Measurements from ENCODE around the gene ENAH.
"Not testable (repeated sequence)": the region's sequence is repeated elsewhere in the genome, so short reads cannot be mapped to it uniquely, and the experiment has no call there.

Gene ENAH

DNA sequence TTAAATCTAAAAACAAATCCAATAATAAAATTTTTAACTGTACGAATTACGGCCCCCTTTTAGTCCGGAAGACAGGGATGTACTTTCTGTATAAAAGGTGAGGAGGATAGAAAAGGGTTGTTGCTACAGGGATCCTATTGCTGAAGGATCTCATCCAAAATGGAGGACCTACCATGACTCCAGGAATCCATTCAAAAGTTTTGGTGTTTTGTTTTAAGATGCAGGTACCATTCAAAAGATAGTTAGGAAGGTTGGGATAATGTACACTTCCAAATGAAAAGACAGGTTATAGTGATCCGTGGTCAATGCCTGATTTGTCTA, 1.3 kb upstream of the ENAH start:
- Histone ChIP-seq H3K36me3 (ENCODE audit: control insufficient read depth, insufficient read depth, low read length) (no peaks in the 10 kb centered on the region), H3K9ac (ENCODE audit: low read length) (no peak overlapping the region), H3K4me3 (ENCODE audit: low read length) (peak overlapping the region; percentile 85), H3K4me1 (ENCODE audit: control insufficient read depth, insufficient read depth, low read length) (peaks cover 17% of the 10 kb centered on the region), H3K27me3 (ENCODE audit: control insufficient read depth, insufficient read depth, low read length) (no peaks in the 10 kb centered on the region), H3K27ac (ENCODE audit: low read depth, low read length) (peak overlapping the region; percentile 99)

DNA sequence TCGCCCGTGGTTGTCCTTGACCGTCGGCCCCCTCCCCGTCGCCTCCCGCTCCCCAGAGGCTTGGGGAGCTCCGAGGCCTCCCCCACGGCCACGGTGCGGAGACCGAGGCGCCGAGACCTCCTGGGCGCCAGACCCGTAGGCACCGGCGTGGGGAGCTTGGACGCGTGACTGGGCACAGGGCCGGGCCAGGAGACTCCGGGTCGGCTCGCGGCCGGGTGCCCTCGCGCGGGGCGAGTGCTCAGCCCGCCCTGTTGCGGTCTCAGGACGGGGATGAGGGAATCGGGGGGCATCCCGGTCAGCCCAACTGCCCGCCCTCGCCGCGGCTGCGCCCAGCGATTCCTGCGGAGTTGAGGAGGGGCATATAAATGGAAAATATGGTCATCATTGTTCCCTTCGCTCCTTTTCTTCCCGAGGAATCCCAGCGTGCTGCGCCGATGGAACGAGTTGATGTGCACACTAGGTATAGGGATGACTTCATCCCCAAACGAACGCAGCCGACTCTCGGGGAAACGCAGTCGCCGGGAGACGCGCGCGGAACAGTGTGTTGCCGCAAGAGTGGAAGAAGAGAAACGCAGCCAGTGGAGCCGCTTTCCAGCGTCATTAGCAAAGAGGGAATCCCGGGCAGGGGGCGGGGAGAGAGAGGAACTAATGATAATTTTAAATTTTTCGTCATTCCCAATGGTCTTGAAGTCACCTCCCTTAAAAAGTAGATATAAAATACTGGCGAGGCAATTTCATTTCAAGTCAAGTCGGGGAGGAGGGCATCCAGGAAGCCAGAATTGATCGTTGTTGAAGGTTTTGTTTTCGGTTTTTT, 747 bp upstream of the ENAH start:
- Histone ChIP-seq H3K4me1 (ENCODE audit: control insufficient read depth, insufficient read depth, low read length) (peaks cover 20% of the 10 kb centered on the region), H3K9ac (ENCODE audit: low read length) (peak overlapping the region; percentile 77), H3K27me3 (ENCODE audit: control insufficient read depth, insufficient read depth, low read length) (no peaks in the 10 kb centered on the region), H3K27ac (ENCODE audit: low read depth, low read length) (peak overlapping the region; percentile 99), H3K4me3 (ENCODE audit: low read length) (peak overlapping the region; percentile 85), H3K36me3 (ENCODE audit: control insufficient read depth, insufficient read depth, low read length) (no peaks in the 10 kb centered on the region)

DNA sequence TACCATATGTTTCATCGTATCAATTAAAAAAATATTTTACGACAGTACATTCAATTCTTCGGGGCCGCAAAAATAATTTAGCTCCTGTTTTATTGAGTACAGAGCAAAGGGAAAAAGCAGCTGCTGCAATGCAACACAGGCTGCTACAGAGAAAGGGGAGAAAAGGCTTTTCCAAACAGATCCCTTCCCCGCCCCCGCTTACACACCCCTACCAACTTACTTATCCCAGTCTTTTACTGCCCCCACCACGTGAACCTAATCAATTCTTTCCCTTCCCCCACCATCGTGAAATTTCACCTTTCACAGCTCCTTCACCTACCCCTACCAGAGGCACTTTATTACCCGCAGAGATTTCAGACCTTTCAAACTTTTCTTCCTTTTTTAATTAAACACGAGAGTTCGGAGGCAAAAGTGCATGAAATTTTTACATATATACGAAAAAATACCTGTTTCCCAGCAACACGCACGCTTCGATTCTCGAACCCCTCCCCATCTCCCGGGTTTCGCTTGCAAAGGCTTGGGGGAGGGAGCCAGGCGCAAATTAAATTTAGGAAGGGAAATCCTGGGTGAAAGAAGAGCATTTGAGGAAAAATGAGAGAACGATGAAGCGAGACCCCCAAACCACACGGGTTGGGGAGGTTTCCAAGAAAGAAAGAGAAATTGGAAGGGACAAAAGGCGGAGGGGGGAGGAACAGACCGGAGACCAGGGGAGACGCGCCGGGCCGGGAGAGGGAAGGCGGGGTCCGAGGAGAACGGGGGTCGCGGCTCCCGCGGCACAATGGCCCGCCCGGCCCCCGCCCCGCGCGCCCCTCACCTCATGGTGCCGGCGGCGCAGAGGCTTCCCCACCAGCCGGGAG, 823 bp downstream of the ENAH start:
- Histone ChIP-seq H3K4me1 (ENCODE audit: control insufficient read depth, insufficient read depth, low read length) (peaks cover 20% of the 10 kb centered on the region), H3K4me3 (ENCODE audit: low read length) (peak overlapping the region; percentile 94), H3K27me3 (ENCODE audit: control insufficient read depth, insufficient read depth, low read length) (no peaks in the 10 kb centered on the region), H3K27ac (ENCODE audit: low read depth, low read length) (peak overlapping the region; percentile 99), H3K36me3 (ENCODE audit: control insufficient read depth, insufficient read depth, low read length) (no peaks in the 10 kb centered on the region), H3K9ac (ENCODE audit: low read length) (peak overlapping the region; percentile 83)

DNA sequence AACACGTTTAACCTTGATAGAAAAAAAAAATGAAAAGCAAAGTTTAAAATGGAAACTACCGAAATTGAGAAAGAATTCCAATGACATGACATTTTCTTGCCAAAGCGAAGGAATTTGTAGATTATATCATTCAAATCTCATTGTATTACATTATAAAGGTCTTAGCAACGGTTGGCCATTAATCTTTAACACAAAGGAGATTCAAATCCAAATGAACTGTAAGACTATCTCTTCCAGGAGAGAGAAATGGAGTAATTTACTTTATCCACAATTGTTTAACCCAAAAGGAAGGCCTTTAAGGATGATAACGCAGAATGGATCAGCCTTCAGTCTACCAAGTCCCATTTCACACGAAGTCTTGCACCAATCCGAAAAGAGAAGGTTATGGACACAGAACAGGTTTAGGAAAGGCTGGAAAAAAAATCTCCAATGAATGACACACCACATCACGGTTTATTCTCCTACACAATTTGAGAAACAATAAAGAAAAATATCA, 1.5 kb downstream of the ENAH start:
- H3K36me3 ChIP-seq (ENCODE audit: control insufficient read depth, insufficient read depth, low read length) = no peaks in the 10 kb centered on the region
- no peaks in the 10 kb centered on the region for H3K27me3 ChIP-seq (ENCODE audit: control insufficient read depth, insufficient read depth, low read length)
- no peak overlapping the region for H3K9ac ChIP-seq (ENCODE audit: low read length)
- H3K4me1 ChIP-seq (ENCODE audit: control insufficient read depth, insufficient read depth, low read length) = peaks cover 20% of the 10 kb centered on the region
- H3K27ac ChIP-seq (ENCODE audit: low read depth, low read length) = peak overlapping the region; percentile 45
- peak overlapping the region; percentile 94 for H3K4me3 ChIP-seq (ENCODE audit: low read length)

DNA sequence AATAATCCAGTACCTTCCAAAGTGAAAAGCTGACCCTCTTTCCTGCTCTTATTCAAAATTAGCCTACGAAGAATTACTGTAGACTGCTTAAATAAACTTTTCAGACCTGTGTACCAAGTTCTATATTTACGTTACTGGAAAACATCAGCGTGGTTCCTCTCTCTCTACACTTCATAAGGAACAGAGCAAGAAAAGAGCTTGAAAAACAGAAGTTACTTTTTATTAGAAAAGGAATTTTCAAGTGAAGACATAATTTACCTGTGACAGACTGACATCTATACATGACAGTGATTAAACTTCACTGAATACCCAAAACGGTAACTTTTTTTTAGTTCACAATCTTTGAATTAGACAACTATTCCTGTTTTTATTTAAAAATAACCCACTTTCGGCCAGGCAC, 2.7 kb downstream of the ENAH start:
- no peaks in the 10 kb centered on the region for H3K36me3 ChIP-seq (ENCODE audit: control insufficient read depth, insufficient read depth, low read length)
- peaks cover 9% of the 10 kb centered on the region for H3K4me1 ChIP-seq (ENCODE audit: control insufficient read depth, insufficient read depth, low read length)
- H3K27ac ChIP-seq (ENCODE audit: low read depth, low read length) = peak overlapping the region; percentile 66
- no peaks in the 10 kb centered on the region for H3K27me3 ChIP-seq (ENCODE audit: control insufficient read depth, insufficient read depth, low read length)
- H3K9ac ChIP-seq (ENCODE audit: low read length) = no peak overlapping the region
- peak overlapping the region; percentile 54 for H3K4me3 ChIP-seq (ENCODE audit: low read length)

DNA sequence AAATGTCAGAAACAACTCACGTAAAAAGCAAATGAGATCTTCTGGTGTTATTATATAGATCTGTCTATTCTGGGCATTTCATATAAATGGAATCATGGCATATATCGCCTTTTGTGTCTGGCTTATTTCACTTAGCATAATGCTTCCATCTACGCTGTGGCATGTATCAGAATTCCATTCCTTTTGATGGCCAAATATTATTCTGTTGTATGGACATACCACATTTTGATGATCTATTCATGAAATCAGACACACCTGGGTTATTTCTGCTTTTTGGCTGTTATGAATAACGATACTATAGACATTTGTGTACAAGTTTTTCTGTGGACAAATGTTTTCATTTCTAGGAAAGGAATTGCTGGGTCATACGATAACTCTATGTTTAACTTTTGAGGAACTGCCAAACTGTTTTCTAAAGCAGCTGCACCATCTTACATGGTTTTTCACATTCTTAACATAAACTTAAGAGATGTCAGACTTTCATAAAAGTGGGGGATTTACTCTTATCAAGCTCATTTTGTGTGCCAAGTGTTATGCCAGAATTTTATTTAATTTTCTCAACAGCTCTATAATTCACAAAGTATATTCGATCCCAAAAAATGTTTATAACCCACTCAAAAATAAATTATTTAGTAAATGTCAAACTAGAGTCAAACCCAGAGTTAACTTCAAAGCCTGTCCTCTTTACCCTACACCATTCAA, 7.6 kb downstream of the ENAH start:
- peak overlapping the region; percentile 3 for H3K27ac ChIP-seq (ENCODE audit: low read depth, low read length)
- peaks cover 8% of the 10 kb centered on the region for H3K4me1 ChIP-seq (ENCODE audit: control insufficient read depth, insufficient read depth, low read length)
- H3K4me3 ChIP-seq (ENCODE audit: low read length) = no peak overlapping the region
- no peaks in the 10 kb centered on the region for H3K36me3 ChIP-seq (ENCODE audit: control insufficient read depth, insufficient read depth, low read length)
- no peak overlapping the region for H3K9ac ChIP-seq (ENCODE audit: low read length)
- H3K27me3 ChIP-seq (ENCODE audit: control insufficient read depth, insufficient read depth, low read length) = no peaks in the 10 kb centered on the region

DNA sequence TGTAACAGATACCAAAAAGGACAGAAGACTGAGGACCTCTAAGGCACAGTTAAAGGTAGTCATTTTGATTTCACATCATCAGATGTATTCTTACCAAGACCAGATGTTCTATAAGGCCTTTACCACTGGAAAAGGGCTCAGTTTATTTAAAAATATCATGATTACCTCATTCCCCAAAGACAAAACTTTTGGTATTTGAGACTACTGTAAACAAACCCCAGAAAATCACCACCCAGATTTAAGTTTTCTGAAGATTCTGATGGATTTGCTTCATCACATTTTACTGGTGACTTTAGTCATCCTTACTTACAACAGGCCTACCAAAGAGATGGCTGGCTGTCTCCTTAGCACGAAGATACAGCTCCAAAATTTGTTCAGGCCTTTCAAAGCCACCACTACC, 8.3 kb downstream of the ENAH start:
- no peaks in the 10 kb centered on the region for H3K36me3 ChIP-seq (ENCODE audit: control insufficient read depth, insufficient read depth, low read length)
- H3K9ac ChIP-seq (ENCODE audit: low read length) = no peak overlapping the region
- peaks cover 8% of the 10 kb centered on the region for H3K4me1 ChIP-seq (ENCODE audit: control insufficient read depth, insufficient read depth, low read length)
- H3K27me3 ChIP-seq (ENCODE audit: control insufficient read depth, insufficient read depth, low read length) = no peaks in the 10 kb centered on the region
- H3K27ac ChIP-seq (ENCODE audit: low read depth, low read length) = peak overlapping the region; percentile 3
- no peak overlapping the region for H3K4me3 ChIP-seq (ENCODE audit: low read length)

DNA sequence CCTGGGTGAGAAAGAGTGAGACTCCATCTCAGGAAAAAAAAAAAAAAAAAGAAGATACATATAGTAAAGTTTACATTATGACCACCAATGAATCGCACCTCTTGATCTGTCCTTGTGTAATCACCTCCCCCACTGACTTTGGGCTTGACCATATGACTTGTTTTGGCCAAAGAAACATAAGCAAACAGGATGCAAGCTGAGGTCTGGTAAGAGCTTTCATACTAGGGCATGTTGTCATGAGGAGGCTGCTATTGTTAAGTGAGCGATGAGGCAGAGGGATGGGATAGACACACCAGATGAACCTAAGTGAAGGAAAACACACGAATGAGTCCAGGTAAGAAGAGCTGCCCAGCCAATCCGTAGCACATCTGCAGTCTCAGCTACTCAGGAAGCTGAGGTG, 10.7 kb downstream of the ENAH start:
- Histone ChIP-seq H3K27ac (ENCODE audit: low read depth, low read length) (no peak overlapping the region), H3K36me3 (ENCODE audit: control insufficient read depth, insufficient read depth, low read length) (no peaks in the 10 kb centered on the region)

DNA sequence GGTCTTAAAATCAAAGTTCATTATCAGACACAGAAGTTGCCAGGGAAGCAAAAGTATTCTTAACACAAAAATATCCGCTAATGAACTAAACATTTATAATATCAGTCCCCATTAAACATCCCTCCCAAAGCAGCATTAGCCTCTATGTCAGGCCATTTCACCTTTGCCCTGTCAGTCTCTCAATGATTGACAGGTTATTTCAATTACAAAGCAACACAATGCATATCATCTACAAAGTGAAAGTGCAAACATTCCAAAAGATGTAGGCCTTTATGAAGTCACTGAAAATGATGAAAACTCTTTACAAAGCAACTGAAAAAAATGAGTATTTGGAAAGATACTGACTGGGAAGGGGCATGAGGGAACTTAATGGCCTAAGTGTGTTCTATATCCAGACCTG, 14.1 kb downstream of the ENAH start:
- no peak overlapping the region for H3K27ac ChIP-seq (ENCODE audit: low read depth, low read length)
- peaks cover 8% of the 10 kb centered on the region for H3K4me1 ChIP-seq (ENCODE audit: control insufficient read depth, insufficient read depth, low read length)
- no peak overlapping the region for H3K9ac ChIP-seq (ENCODE audit: low read length)
- no peaks in the 10 kb centered on the region for H3K36me3 ChIP-seq (ENCODE audit: control insufficient read depth, insufficient read depth, low read length)
- H3K27me3 ChIP-seq (ENCODE audit: control insufficient read depth, insufficient read depth, low read length) = no peaks in the 10 kb centered on the region
- no peak overlapping the region for H3K4me3 ChIP-seq (ENCODE audit: low read length)

More for the DNA sequence above, 10.7 kb downstream of the ENAH start:
- Histone ChIP-seq H3K9ac (ENCODE audit: low read length) (no peak overlapping the region), H3K27me3 (ENCODE audit: control insufficient read depth, insufficient read depth, low read length) (no peaks in the 10 kb centered on the region), H3K4me1 (ENCODE audit: control insufficient read depth, insufficient read depth, low read length) (peaks cover 3% of the 10 kb centered on the region), H3K4me3 (ENCODE audit: low read length) (no peak overlapping the region)

DNA sequence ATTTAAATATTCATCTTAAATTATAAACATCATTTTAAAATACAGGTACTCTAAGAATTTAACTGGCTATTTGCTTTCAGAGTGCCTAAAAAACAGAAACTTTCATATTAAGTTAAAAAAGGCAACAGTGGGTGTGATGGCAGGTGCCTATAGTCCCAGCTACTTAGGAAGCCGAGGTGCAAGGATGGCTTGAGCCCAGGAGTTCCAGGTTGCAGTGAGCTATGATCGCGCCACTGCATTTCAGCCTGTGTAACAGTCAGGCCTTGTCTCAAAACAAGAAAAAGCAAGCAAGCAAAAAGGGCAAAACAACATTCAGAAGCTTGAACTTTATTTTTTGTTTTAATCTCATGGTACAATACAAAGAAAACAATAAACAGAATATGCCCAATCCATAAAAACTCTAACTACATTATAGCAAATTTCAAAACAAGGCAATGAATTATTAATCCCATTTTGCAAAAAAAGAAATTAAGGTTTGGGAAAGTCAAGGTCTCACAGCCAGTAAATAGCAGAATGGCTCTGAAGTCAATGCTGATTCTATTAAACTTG, 15.2 kb downstream of the ENAH start:
- Histone ChIP-seq H3K27ac (ENCODE audit: low read depth, low read length) (no peak overlapping the region), H3K9ac (ENCODE audit: low read length) (no peak overlapping the region), H3K4me3 (ENCODE audit: low read length) (no peak overlapping the region), H3K4me1 (ENCODE audit: control insufficient read depth, insufficient read depth, low read length) (peaks cover 8% of the 10 kb centered on the region), H3K27me3 (ENCODE audit: control insufficient read depth, insufficient read depth, low read length) (no peaks in the 10 kb centered on the region), H3K36me3 (ENCODE audit: control insufficient read depth, insufficient read depth, low read length) (no peaks in the 10 kb centered on the region)

DNA sequence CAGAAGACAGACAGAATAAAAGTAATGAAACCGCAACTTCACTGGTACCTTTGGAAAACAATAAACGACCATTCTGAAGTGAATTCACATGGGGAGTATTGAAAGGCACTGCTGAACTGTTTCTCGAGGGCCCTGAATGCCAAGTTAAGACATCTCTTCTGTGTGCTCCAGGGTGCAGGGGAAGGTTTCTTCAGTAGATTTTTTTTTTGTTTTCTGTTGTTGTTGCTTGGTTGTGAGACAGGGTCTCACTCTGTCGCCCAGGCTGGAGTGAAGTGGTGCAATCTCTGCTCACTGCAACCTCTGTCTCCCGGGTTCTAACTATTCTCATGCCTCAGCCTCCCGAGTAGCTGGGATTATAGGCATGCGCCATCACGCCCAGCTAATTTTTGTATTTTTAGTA, 15.9 kb downstream of the ENAH start:
- not testable (repeated sequence) for H3K27ac ChIP-seq (ENCODE audit: low read depth, low read length); H3K27me3 ChIP-seq (ENCODE audit: control insufficient read depth, insufficient read depth, low read length); H3K9ac ChIP-seq (ENCODE audit: low read length); H3K4me3 ChIP-seq (ENCODE audit: low read length); H3K4me1 ChIP-seq (ENCODE audit: control insufficient read depth, insufficient read depth, low read length); H3K36me3 ChIP-seq (ENCODE audit: control insufficient read depth, insufficient read depth, low read length)

DNA sequence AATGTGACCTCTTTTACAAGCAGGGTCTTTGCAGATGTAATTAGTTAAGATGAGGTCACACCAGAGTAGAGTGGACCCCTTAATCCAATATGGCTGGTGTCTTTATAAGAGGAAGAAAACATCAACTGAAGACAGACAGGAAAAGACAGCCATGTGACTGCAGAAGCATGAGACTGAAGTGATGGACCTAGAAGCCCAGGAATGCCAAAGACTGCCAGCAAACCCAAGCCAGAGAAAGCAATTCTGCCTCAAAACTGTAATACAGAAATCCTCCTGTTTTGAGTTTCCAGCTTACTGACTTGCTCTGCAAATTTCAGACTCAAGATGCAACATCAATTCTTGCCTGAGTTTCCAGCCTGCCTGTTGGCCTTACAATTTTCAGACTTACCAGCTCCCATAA, 17.3 kb downstream of the ENAH start:
- Histone ChIP-seq H3K27me3 (ENCODE audit: control insufficient read depth, insufficient read depth, low read length) (no peaks in the 10 kb centered on the region), H3K27ac (ENCODE audit: low read depth, low read length) (no peak overlapping the region), H3K4me1 (ENCODE audit: control insufficient read depth, insufficient read depth, low read length) (peaks cover 8% of the 10 kb centered on the region), H3K36me3 (ENCODE audit: control insufficient read depth, insufficient read depth, low read length) (no peaks in the 10 kb centered on the region), H3K4me3 (ENCODE audit: low read length) (no peak overlapping the region), H3K9ac (ENCODE audit: low read length) (no peak overlapping the region)
